Right forelimb (tissue), 1 donor: ENCODE data around the gene ICOS.
"Not testable (repeated sequence)": the region's sequence is repeated elsewhere in the genome, so short reads cannot be mapped to it uniquely, and the experiment has no call there.

ENCODE experiments used
- DNase-seq: peaks from one replicate; pipeline ENCODE4 v3.0.0-alpha.2; 2018

ICOS gene

DNA sequence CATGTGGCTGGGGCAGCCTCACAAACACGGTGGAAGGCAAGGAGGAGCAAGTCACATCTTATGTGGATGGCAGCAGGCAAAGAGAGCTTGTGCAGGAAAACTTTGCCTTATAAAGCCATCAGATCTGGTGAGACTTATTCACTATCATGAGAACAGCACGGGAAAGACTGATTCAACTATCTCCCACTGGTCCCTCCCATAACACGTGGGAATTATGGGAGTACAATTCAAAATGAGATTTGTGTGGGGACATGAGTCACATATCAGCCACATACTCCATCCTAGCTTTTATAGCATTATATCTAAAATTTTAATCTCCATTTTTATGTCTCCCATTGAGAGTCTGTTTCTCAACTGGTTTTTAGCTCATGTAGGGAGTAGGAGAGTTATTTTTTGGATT is 45.7 kb downstream of the ICOS start:
- no peak for DNase-seq

DNA sequence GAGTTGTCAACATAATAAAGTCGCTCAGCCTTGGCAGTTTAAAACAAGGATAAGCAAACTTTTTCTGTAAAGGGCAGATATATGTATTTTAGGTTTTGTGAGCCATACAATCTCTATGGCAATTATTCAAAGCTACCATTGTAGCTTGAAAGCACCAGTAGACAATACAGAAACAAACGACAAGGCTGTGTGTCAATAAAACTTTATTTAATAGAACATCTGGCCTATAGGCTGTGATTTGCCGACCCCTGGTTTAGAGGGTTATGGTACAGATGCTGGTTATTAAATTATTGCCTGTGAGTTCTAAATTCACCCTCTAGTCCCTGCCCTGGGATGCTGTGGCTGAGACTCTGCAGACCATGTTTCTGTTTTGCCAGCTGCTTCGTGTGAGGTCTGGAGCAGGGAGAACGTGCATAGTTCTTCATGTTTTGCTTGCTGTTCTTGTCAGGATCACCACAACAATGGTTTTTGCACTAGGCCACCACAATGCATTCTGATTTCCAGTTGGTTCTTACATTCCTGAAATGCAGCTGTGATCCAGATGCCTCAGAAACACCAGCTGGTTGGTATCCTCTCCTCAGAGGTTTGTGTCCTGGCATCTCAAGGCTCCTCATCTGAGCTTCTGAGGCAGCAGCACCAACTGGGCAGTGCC is 46.6 kb downstream of the ICOS start:
- no peak for DNase-seq

DNA sequence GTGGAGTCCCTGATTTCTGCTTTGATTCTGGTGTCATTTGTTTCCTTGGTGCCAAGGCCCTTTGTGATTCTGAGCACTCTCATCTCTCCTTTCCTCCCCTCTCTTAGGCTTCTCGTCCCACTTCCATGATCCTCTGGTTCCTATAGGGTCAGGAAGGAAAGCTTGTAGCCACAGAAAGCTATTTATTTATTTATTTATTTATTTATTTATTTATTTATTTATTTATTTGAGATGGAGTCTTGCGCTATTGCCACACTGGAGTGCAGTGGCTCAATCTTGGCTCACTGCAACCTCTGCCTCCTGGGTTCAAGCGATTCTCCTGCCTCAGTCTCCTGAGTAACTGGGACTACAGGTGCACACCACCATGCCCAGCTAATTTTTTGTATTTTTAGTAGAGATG is 49.4 kb downstream of the ICOS start:
- not testable (repeated sequence) for DNase-seq

DNA sequence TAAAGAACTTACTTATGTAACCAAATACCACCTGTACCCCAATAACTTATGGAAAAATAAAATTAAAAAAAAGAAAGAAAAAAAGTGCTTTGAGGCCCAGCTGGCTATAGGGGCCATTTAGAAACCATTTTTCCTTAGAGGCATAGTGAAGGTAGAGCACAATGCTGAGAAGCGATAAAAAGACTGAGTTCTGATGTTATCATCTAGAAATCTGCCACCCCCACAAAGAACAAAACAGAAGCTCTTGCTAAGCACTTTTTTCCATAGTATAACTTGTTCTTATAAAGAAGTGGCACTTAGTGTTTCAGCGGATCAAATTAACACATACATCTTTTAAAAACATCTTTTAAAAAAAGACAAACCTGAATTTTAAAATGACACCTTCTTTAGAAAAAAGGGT is 51.4 kb downstream of the ICOS start:
- no peak for DNase-seq

DNA sequence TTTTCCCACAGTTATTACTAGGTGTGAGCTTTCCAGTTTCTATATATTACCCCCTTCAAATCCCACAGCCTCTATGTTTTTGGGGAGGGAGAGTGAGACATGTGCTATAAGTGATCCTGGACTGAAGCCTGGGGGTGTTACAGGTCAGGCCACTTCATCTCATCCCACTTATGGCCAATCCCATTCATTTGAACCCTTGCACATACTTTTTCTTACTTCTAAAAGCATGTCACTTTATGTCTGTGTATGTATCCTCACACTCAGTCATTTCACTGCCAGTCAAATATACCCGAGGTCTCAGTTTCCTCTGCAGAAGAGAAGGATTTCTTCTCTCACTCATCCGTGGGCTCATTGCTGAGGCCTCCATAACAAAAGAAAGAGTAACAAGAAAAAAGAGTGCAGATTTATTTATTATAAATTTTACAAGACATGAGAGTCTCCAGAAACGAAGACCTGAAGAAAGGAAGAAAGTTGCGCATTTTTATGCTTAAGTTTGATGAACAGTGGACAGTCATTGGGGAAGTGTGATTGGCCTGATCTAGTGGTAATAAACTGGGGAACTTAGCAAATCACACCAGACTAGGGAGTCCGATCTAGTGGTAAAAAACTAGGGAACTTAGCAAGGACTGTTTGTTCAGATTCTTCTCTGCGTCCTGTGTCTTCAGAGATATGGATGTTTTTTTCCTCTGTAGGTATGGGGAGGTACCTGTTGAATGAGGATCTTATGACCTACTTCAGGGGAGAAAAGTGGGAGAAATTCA is 52.1 kb downstream of the ICOS start:
- no peak for DNase-seq

DNA sequence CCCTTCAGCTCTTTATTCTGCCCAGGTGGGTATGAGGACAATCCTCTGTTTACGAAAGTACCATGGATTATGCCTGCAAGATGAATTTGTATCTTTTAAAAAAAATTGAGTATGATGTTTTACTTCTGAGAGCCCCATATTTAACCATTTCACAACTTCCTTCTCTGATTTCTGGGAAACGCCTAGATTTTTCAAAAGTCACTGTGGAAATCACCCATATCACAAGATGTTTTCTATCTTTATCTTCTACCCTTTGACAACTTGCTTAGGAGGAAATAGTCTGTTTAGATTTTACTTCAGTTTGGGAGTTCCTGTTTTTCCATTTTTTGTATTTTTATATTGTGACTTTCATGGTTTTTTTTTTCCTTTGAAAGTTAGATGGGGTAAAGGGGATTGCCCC is 53.0 kb downstream of the ICOS start:
- DNase-seq, result no peak

DNA sequence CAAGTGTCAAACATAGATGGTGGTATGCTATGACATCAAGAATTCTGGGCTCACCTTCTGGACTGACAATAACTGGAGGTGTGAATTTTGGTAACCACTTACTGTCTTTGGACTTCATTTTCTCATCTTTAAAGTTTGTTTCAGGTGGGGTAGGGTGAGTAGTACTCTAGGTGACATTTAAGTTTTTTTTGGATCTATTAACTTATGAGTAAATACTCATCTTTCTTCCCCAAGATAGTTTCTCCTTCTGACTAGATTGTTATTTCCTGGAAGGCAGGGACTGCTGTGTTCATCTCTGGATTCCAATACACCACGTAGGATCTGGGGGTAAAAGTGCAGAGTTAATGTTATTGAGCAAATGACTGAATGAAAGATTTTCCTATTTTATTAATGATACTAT is 55.9 kb downstream of the ICOS start:
- DNase-seq, result no peak

DNA sequence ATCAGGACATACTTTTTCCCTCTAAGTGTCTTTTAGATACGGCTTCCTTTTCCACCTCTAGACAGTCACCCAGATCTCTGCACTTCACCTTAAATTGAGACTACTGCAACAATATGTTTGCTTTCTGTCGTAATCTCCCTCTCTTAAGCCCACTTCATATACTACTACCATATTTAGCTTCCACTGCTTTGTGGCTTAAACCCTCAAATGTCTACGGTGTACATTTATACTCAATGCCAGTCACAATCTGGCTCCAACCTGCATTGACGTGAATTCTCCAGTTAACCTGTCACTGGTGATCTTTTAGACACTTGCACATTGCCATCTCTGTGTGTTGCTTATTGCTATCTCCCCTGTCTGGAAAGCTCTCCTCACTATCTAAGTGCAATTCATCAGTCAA is 56.4 kb downstream of the ICOS start:
- DNase-seq, result no peak

DNA sequence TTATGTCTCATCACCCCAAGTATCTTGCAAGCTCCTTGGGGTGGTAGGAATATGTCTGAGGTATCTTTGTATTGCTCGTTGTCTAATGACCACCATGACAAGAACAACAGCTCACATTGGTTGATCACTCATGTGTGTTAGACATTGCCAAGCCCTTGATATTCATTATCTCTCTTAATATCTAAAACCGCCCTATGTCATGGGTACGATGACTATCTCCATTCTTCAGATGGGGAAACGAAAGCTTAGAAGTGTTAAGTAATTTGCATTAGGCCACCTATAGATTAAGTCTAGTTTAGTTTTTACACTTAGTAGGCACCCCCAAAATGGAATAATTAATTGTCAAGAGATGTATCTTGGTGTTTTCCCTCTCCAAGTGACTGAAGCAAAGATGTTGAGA is 57.0 kb downstream of the ICOS start:
- no peak for DNase-seq

DNA sequence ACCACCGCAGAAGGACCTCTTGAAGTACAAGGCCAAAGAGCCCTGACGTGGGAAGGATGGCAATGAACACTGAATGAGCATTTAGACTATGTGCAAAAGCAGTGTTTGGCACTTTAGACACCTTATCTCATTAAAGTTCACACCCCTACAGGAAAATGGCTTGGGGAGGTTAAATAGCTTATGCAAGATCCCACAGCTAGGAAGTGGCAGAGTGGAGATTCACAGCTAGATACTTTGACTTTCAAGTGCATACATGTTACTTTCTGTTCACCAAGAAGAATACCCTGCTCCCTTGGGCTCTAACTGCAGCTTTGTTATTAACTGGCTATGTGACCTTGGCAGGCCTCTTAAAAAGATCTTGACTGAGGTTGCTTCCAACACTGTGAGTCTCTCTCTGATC is 58.2 kb downstream of the ICOS start:
- DNase-seq, result no peak

DNA sequence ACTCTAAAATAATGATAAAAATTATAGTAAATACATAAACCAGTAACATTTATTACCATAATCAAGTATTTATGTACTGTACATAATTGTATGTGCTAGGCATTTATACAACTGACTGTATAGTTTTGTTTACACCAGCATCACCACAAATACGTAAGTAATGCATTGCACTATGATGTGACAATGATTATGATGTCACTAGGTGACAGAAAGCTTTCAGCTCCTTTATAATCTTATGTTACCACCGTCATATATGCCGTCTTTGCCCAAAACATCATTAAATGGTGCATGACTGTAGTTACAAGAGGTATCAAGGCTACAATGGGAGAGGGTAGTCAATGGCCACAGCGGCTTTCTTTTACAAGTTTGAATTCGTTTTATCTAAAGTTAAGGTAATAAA is 60.1 kb downstream of the ICOS start:
- DNase-seq, result no peak

DNA sequence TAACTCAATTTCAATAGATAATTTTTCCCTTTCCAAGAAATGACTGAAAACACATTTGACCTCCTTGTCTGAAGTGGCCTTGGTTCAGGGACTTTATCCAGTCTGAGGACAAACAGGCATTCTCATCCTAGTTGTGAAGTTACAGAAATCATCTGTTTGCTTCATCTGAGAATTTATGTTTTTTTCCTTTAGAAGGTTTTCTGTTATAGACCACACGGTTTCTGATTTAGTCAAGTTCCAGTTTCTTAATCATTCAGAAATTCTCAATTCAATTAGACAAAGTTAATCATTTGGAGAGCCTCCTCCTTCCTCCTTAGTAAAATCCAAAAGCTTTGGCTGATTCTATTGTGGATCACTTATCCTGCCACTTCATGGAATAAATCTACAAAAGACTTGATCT is 60.9 kb downstream of the ICOS start:
- no peak for DNase-seq

DNA sequence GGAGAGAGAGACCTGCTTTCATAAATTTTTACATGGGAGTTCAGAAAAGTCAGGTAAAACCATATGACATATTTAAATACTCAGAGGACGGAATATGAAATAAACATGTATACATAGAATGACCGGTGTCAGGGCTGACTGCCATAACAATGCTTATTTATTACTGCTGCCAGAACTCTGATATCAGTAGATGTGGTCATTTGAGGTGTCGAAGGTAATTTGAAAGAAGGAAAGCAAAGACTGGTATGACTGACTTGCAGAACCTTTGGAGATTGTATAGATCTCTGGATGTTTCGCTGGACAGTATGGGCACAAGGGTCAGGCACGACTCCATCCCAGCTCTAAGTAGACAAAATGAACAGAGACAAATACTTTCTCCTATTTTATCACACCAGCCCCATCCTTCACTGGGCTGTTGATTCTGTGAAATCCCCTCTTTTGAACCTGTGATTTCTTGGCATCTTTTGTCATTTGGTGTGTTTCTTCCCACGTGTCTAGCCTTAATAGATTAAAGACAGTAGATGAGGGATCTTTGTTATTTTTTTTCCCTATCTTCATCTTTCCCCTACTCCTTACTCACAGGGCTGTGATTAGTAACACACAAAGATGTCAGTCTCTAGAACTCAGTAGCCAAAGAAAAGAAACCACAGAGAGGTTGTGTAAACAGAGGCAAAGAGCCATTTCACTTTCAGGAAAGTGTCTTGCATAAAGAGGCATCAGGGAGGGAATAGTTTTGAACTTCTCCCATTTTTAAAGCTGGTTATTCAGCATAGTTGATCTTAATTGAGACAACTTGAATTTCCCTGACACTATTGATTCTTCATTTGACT is 61.6 kb downstream of the ICOS start:
- no peak for DNase-seq

DNA sequence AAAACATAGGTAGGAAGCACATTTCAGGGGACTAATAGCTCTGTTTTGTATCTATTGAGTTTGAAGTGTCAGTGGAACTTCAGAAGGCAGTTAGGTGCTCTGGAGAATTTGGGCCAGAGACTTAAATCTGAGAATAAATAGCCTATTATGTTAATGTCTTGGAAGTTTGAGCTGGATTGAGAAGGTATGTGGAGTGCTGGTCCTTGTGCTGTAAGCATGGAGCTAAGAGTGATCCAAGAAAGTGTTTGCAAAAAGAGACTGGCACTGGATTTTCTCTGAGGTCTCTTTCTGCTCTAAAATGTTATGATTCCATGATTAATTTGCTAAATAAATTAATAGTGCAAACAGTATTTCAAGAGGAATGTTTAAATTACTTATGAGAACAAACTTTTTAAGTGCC is 63.3 kb downstream of the ICOS start:
- no peak for DNase-seq

DNA sequence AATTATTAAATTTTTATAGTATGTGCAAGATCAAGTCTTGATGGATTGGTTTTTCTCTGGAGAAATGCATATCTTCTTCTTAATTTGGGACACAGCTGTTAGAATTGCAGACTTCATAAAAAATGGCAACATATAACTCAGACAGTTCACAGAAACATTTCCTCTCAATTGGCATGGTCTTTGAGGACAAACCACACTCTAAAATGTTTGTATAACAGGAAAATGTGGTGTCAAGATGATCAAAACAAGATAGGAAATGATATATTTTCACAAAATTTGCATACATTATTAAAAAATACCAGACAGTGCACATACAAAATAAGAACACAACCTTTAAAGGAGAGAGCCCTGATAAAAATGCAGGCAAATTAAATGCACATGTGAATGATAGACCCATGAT is 63.9 kb downstream of the ICOS start:
- DNase-seq, result no peak

DNA sequence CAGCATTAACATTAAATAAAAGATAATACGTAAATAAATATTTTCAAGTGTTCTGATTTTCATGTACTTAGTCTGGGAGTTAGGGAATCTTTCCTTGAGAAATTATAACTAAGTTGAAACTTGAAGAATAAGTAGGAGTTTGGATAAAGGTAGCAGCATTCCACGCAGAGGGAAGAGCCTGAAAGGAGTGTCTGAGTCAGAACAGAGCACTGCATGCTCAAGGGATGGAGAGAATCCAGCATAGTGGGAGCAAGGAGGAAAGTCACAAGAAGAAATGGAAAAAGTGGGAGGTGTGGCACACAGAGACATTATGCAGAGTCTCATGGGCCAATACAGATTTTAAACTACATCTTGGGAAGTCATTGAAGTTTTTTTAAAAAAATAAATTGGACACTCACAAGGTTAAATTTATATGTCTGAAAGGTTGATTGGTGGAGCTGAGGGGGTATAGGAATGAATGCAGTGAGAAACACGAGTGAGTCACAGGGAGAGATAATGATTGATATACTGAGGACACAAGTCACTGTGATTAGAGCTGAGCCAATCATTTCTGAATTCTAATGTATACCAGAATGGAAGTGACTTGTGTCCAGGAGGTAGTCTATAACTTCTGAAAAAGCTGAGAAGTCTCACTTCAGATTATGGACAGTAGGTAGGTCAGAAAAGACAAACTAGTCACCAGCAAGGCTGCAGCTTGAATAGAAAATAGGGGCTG is 66.9 kb downstream of the ICOS start:
- DNase-seq, result no peak

DNA sequence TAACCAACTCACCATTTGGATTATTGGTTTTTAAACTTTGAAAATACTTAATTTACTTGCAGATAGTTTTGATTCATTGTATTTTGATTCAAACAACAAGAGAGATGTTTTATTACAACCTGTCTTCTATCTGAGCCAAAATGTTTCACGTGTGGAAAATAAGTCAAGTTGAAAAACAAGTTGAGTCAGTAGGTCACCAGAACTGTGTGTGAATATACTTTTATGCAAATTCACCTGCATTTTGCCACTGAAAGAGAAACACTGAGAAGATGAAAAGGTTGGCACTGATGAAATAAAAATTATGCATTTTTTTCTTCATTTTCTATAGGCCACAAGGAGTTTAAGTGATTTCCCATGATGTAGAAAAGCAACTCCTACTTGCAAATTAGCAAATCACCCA is 68.3 kb downstream of the ICOS start:
- no peak for DNase-seq

DNA sequence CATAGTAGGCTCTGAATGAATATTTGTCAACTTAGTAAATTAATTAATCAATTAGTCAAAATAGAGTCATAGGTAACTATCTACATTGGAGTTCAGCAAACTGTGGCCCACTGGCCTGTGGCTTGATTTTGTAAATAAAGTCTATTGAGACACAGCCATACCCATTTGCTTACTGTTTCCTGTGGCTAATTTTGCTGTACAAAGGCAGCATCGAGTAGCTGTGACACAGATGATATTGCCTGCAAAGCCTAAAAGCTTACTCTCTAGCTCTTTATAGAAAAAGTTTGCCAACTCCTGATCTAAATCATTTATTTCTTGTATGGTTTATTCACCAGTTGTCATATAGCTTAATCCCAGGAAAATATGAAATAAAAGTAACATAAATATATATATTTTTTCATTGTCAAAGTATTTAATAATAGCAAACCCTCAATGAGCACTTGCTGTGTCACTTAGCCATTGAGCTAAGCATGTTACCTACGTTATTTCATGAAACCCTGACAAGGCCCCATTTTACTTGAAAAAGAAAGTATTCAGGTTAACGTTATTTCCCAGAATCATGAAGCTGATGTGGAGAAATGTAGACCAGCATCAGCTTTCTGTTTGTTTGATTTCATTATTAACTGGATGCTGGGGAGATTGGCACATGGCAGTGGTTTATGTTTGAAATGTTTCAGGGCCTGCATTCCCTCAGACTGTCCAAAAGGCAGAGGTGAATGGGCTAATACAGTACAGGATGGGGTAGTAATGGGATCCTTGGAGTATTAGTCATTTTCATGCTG is 69.6 kb downstream of the ICOS start:
- DNase-seq, result no peak

DNA sequence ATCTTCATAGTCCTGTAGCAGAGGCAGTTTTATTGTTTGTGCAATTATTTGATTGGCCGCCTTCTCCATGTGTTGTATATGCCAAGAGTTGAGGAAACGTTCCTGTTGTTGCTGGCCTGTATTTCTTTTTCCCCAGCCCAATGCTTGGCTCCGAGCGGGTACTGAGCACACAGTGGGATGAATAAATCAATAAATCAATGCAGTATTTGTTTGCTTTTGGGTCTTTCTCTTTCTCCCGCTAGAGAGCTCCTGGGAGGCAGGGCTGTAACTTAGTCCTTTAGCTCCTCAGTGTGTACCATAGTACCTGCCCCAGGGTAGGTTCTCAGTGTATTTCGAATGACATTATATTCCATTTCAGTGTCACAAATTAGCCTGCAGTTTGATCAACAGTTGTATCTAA is 71.8 kb downstream of the ICOS start:
- no peak for DNase-seq

DNA sequence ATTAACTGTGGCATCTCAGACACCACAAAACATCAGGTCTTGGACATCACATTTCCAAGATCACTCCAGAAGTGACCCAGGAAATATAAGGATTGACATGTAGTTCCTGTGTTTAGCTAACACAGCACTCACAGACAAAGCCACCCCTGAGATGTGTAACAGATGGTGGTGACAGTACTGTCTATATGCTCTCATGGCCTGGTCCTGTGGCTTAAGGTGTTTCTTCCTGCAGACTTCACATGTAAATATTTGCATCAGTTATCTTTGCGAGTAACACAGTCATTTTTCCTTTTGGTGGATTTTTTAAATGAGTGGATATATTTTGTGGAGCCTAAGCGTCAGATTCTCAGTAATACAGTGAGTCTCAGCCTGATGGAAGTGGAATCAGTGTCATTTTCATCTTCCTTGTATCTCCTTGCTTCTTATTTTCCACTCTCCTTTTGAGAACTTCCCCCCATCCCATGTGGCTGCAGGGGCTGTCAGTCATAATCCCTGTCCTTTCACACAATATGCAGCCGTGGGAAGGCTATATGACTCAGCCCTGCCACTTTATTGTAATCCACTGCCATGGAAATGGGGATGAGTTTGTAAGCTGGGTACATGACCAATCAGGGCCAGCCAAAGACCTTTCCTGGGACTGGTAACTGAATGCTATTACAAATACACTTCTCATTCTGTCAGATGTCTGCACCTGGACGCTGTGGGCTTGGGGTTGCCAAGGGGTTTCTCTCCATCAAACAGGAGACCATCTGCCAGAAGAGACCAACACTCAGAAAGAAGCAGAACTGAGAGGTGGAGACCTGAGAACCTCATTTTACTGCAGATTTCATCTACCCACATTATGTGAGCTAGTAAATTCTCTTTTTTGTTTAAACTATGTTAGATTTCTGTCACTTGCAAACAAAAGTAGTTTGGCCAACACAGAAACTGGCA is 74.3 kb downstream of the ICOS start:
- no peak for DNase-seq
